K562 (cell line): Measurements from ENCODE around the gene SLC25A42. TPM values are rescaled to one million over a fixed set of nuclear protein-coding genes. Genes with fewer than 3 reads are reported as not detected.

Experiments
- CBX3 ChIP-seq, 2 experiments: IDR thresholded peaks; 1 replicate in 1 of 2; 2 replicates in 1 of 2; pipeline ENCODE4 v1.6.1; 2012; ENCODE audit warnings: inconsistent platforms in 2 of 2, low read length in 2 of 2, borderline replicate concordance in 1 of 2, control low read depth in 1 of 2
- CHD4 ChIP-seq: fragments of 200-600 bp; sonication (generic); IDR thresholded peaks from 3 replicates; pipeline ENCODE4 v1.6.1; 2012; ENCODE audit warnings: low read depth, mild to moderate bottlenecking, mixed read lengths, low read length, inconsistent platforms; ENCODE audit not compliant: insufficient read depth, insufficient replicate concordance, poor library complexity, severe bottlenecking
- DNMT1 ChIP-seq: fragments of 450-650 bp; IDR thresholded peaks from 2 replicates; pipeline ENCODE4 v1.6.1; 2016; ENCODE audit warnings: antibody characterized with exemption, mild to moderate bottlenecking
- FOXA3 ChIP-seq, 2 experiments: fragments of 450-650 bp in 1 of 2; sonication (generic) in 1 of 2; formaldehyde crosslinking; IDR thresholded peaks in 1 of 2; conservative IDR thresholded peaks in 1 of 2; 2 replicates each; pipeline versions ENCODE4 v1.4.0 to v1.8.0; 2020 to 2022; ENCODE audit warnings: mild to moderate bottlenecking in 2 of 2, missing genetic modification reagents in 1 of 2
- GTF2E2 ChIP-seq: fragments of 200-800 bp; sonication (Bioruptor generic); IDR thresholded peaks from 2 replicates; pipeline ENCODE4 v1.6.1; 2016; ENCODE audit warnings: missing genetic modification characterization, missing compliant biosample characterization
- HDAC3 ChIP-seq: fragments of 450-650 bp; IDR thresholded peaks from 2 replicates; pipeline ENCODE4 v1.6.1; 2018; ENCODE audit warnings: borderline replicate concordance, mild to moderate bottlenecking, moderate library complexity; ENCODE audit not compliant: partially characterized antibody
- RBM22 ChIP-seq: fragments of 200-400 bp; formaldehyde crosslinking; IDR thresholded peaks from 2 replicates; pipeline ENCODE4 v1.6.1; 2018; ENCODE audit warnings: low read length, low read depth; ENCODE audit not compliant: poor library complexity, severe bottlenecking
- SIN3B ChIP-seq: fragments of 450-650 bp; IDR thresholded peaks from 2 replicates; pipeline ENCODE4 v1.6.1; 2017; ENCODE audit warnings: low read depth, mild to moderate bottlenecking, moderate library complexity
- SMAD4 ChIP-seq: fragments of 250-450 bp; sonication (Bioruptor Pico); conservative IDR thresholded peaks from 2 replicates; pipeline ENCODE4 v1.8.0; 2021; ENCODE audit warnings: inconsistent platforms, mild to moderate bottlenecking, moderate library complexity
- TRIM24 ChIP-seq, 2 experiments: fragments of 450-650 bp; IDR thresholded peaks; 2 replicates each; pipeline ENCODE4 v1.6.1; 2016
- XRCC4 ChIP-seq: IDR thresholded peaks from one replicate; pipeline ENCODE4 v1.6.1; 2011; ENCODE audit not compliant: insufficient read depth, insufficient read length; ENCODE audit errors: extremely low read depth
- YY1 ChIP-seq, 3 experiments: IDR thresholded peaks; 2 replicates each; pipeline ENCODE4 v1.6.1; 2011; ENCODE audit warnings: low read length in 2 of 3, mild to moderate bottlenecking in 2 of 3, moderate library complexity in 2 of 3, borderline replicate concordance in 1 of 3, control low read depth in 1 of 3, low read depth in 1 of 3; ENCODE audit not compliant: insufficient read depth in 3 of 3, insufficient replicate concordance in 2 of 3, control insufficient read depth in 1 of 3, insufficient read length in 1 of 3; ENCODE audit errors: extremely low read depth in 1 of 3
- ZNF224 ChIP-seq: sonication (generic); formaldehyde crosslinking; IDR thresholded peaks from 2 replicates; pipeline ENCODE4 v1.8.0; 2022; ENCODE audit warnings: mild to moderate bottlenecking, missing genetic modification reagents
- ZNF583 ChIP-seq: fragments of 250-450 bp; sonication (Bioruptor Pico); IDR thresholded peaks from 2 replicates; pipeline ENCODE4 v1.4.0; 2020
- ZNF79 ChIP-seq: fragments of 250-450 bp; sonication (Bioruptor Pico); IDR thresholded peaks from 2 replicates; pipeline ENCODE4 v1.4.0; 2020; ENCODE audit warnings: low read depth, mild to moderate bottlenecking, moderate library complexity
- ZNF830 ChIP-seq: fragments of 250-450 bp; sonication (Bioruptor Pico); IDR thresholded peaks from 2 replicates; pipeline ENCODE4 v1.5.0; 2021; ENCODE audit warnings: mild to moderate bottlenecking
- polyA plus RNA-seq, 8 experiments: library from polyadenylated mRNA; depleted of rRNA in 4 of 8; stranded (reverse) in 5 of 8; unstranded in 3 of 8; fragments of >200 nt; fragmentation: Nextera tagmentation in 2 of 8; fragmentation: Illumina TruSeq in 1 of 8; extraction: Ambion mirVana in 2 of 8; extraction: Trizol in 1 of 8; gene quantifications; 2 replicates each; pipeline versions ENCODE4 v1.2.1 to v1.2.3, GENCODE V29; 2011 to 2014; ENCODE audit warnings: inconsistent platforms in 1 of 8, missing spikeins in 1 of 8
- total RNA-seq, 7 experiments: library from RNA; depleted of rRNA in 6 of 7; stranded (reverse); fragments of >200 nt in 6 of 7; fragmentation: Illumina TruSeq in 2 of 7; extraction: Trizol in 2 of 7; gene quantifications; 2 replicates each; pipeline versions ENCODE4 v1.2.1 to v1.2.3, GENCODE V29; 2011 to 2021; ENCODE audit warnings: low replicate concordance in 1 of 7
- TF ChIP-seq, protein P1 (sequence below): sonication (generic); formaldehyde crosslinking; IDR thresholded peaks from 2 replicates; pipeline ENCODE4 v1.8.0; 2022; ENCODE audit warnings: mild to moderate bottlenecking, missing genetic modification reagents
- TF ChIP-seq, protein P2 (sequence below): fragments of 250-450 bp; sonication (Bioruptor Pico); IDR thresholded peaks from 2 replicates; pipeline ENCODE4 v1.5.0; 2020; ENCODE audit warnings: mild to moderate bottlenecking, borderline replicate concordance

SLC25A42 gene
- total and polyA plus RNA-seq, 9 of the 15 experiments (the other 6 are each of a cell fraction or from before 2014, with no cell fraction given): 0.59 to 32.2 (median 14.1) TPM

DNA sequence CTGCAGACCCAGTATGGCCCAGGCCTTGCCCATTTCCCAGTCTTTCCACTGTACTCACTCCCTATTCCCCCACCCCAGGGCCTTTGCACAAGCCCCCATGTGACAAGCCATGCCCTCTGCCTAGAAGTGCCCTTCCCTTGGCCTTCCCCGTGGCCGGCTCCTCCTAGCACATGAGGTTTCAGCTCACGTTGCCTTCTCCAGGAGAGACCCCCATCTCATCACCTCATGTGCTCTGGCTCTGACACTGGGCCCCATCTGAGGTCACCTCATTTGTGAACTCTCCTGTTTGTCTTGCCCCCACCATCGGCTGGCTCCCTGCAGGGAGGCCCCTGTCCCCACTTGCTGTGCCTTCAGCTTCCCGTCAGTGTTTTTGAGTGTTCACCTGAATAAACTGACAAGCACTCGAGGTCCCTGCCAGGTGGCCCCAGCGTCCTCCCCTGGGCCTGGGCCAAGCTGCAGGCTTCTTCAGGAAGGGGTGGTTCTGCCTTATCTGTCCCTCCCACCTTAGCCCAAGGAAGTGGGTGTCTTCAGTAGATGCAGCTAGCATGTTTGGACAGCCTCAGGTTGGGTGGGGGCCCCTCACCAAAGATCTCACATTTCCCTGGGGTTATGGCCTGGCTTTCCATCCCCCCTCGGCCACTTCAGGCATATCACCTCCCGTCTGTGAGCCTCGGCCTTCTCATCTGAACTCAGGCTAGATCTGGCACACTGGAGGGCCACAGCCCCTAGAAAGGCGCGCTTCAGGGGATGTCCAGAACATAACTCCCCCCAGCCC lies 3.8 kb upstream of the SLC25A42 start (continued):
- TF ChIP-seq, protein P1, sequence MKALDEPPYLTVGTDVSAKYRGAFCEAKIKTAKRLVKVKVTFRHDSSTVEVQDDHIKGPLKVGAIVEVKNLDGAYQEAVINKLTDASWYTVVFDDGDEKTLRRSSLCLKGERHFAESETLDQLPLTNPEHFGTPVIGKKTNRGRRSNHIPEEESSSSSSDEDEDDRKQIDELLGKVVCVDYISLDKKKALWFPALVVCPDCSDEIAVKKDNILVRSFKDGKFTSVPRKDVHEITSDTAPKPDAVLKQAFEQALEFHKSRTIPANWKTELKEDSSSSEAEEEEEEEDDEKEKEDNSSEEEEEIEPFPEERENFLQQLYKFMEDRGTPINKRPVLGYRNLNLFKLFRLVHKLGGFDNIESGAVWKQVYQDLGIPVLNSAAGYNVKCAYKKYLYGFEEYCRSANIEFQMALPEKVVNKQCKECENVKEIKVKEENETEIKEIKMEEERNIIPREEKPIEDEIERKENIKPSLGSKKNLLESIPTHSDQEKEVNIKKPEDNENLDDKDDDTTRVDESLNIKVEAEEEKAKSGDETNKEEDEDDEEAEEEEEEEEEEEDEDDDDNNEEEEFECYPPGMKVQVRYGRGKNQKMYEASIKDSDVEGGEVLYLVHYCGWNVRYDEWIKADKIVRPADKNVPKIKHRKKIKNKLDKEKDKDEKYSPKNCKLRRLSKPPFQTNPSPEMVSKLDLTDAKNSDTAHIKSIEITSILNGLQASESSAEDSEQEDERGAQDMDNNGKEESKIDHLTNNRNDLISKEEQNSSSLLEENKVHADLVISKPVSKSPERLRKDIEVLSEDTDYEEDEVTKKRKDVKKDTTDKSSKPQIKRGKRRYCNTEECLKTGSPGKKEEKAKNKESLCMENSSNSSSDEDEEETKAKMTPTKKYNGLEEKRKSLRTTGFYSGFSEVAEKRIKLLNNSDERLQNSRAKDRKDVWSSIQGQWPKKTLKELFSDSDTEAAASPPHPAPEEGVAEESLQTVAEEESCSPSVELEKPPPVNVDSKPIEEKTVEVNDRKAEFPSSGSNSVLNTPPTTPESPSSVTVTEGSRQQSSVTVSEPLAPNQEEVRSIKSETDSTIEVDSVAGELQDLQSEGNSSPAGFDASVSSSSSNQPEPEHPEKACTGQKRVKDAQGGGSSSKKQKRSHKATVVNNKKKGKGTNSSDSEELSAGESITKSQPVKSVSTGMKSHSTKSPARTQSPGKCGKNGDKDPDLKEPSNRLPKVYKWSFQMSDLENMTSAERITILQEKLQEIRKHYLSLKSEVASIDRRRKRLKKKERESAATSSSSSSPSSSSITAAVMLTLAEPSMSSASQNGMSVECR (CRISPR knock-in tag): peak; percentile 32
- TF ChIP-seq HDAC3 (no peak), TRIM24 (IDR thresholded peaks at IDR 0.05) (peak; percentile 87 to 95), YY1 (IDR thresholded peaks at IDR 0.05; ENCODE audit: borderline replicate concordance in 1 of 3, control insufficient read depth in 1 of 3, extremely low read depth in 1 of 3, insufficient read depth in 3 of 3, insufficient read length in 1 of 3, insufficient replicate concordance in 2 of 3, low read depth in 1 of 3, low read length in 2 of 3) (no peak), SMAD4 (CRISPR knock-in tag) (peak; percentile 90), SIN3B (0 out of 2 replicates have a peak, but pooled peaks have one; percentile 1), FOXA3 (CRISPR knock-in tag; conservative IDR thresholded peaks at IDR 0.05 in 1 of 2, IDR thresholded peaks at IDR 0.05 in 1 of 2) (peak; percentile 92 to 99), ZNF224 (CRISPR knock-in tag) (no peak), ZNF583 (CRISPR knock-in tag) (no peak), GTF2E2 (tag) (no peak), CHD4 (no peak), ZNF79 (no peak), ZNF830 (no peak), CBX3 (IDR thresholded peaks at IDR 0.05; ENCODE audit: borderline replicate concordance in 1 of 2, low read length in 2 of 2) (peak in 1 of 2 experiments; percentile 74; a peak in 1 of 3 replicates), XRCC4 (no peak), DNMT1 (no peak), RBM22 (no peak)
- TF ChIP-seq, protein P2, sequence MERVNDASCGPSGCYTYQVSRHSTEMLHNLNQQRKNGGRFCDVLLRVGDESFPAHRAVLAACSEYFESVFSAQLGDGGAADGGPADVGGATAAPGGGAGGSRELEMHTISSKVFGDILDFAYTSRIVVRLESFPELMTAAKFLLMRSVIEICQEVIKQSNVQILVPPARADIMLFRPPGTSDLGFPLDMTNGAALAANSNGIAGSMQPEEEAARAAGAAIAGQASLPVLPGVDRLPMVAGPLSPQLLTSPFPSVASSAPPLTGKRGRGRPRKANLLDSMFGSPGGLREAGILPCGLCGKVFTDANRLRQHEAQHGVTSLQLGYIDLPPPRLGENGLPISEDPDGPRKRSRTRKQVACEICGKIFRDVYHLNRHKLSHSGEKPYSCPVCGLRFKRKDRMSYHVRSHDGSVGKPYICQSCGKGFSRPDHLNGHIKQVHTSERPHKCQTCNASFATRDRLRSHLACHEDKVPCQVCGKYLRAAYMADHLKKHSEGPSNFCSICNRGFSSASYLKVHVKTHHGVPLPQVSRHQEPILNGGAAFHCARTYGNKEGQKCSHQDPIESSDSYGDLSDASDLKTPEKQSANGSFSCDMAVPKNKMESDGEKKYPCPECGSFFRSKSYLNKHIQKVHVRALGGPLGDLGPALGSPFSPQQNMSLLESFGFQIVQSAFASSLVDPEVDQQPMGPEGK: no peak
